Muscle of leg (tissue), 11 donors: ENCODE measurements around the gene TRABD2A. TPM values are rescaled to one million over a fixed set of nuclear protein-coding genes. Genes with fewer than 3 reads are reported as not detected.
"Not testable (repeated sequence)": the region's sequence is repeated elsewhere in the genome, so short reads cannot be mapped to it uniquely, and the experiment has no call there.

ENCODE experiments used
- DNase-seq: peaks from one replicate; pipeline ENCODE4 v3.0.0; 2013
- H3K27ac ChIP-seq: one replicate; pipeline ENCODE4 v1.5.1; 2013; ENCODE audit warnings: mild to moderate bottlenecking, low read length, control low read depth
- H3K27me3 ChIP-seq: one replicate; pipeline ENCODE4 v1.6.1; 2013; ENCODE audit warnings: low read length; ENCODE audit not compliant: control insufficient read depth, insufficient read depth
- H3K36me3 ChIP-seq: one replicate; pipeline ENCODE4 v1.6.1; 2013; ENCODE audit warnings: low read length; ENCODE audit not compliant: control insufficient read depth, insufficient read depth
- H3K4me1 ChIP-seq: one replicate; pipeline ENCODE4 v1.6.1; 2013; ENCODE audit warnings: low read length; ENCODE audit not compliant: control insufficient read depth, insufficient read depth
- H3K4me3 ChIP-seq: one replicate; pipeline ENCODE4 v1.5.1; 2013; ENCODE audit warnings: low read length, control low read depth
- H3K9me3 ChIP-seq: replicated peaks from 2 replicates; pipeline ENCODE4 v1.6.1; 2013; ENCODE audit warnings: low read depth, low read length; ENCODE audit not compliant: control insufficient read depth
- WGBS: methylation state at CpG from one replicate; pipeline ENCODE4 v1.1.5; 2013; ENCODE audit warnings: missing lambda C conversion rate; ENCODE audit not compliant: insufficient coverage; 5-methylcytosine and 5-hydroxymethylcytosine counted together
- polyA plus RNA-seq, 8 donors: library from polyadenylated mRNA; unstranded; fragments of 120-200 nt; gene quantifications; one replicate each; pipeline versions ENCODE4 v1.2.1 to v1.2.3, GENCODE V29; 2013; ENCODE audit warnings: inconsistent platforms in 1 of 8, low replicate concordance in 1 of 8; ENCODE audit not compliant: insufficient read length in 8 of 8, insufficient read depth in 1 of 8
- total RNA-seq: library from RNA; stranded (reverse); fragments of 120-200 nt; gene quantifications from one replicate; pipeline ENCODE4 v1.2.4, GENCODE V29; 2013

The TRABD2A gene
- total and polyA plus RNA-seq, 9 donors, result 0.07 to 1.3 (median 0.23) TPM

- 5% methylated on average over 28 of the region's 45 CpGs for WGBS
- no peaks in the 10 kb centered on the region for H3K9me3 ChIP-seq
- peaks cover 59% of the 10 kb centered on the region for H3K27me3 ChIP-seq
- H3K4me1 ChIP-seq, result peaks cover 26% of the 10 kb centered on the region
- H3K27ac ChIP-seq, result no peak overlapping the region
- H3K36me3 ChIP-seq, result no peaks in the 10 kb centered on the region
- DNase-seq, result peak; percentile 49
- peak overlapping the region; percentile 36 for H3K4me3 ChIP-seq
Observed at GRCh38 chr2:84879584-84880394, 1.1 kb downstream of the TRABD2A start.

DNA sequence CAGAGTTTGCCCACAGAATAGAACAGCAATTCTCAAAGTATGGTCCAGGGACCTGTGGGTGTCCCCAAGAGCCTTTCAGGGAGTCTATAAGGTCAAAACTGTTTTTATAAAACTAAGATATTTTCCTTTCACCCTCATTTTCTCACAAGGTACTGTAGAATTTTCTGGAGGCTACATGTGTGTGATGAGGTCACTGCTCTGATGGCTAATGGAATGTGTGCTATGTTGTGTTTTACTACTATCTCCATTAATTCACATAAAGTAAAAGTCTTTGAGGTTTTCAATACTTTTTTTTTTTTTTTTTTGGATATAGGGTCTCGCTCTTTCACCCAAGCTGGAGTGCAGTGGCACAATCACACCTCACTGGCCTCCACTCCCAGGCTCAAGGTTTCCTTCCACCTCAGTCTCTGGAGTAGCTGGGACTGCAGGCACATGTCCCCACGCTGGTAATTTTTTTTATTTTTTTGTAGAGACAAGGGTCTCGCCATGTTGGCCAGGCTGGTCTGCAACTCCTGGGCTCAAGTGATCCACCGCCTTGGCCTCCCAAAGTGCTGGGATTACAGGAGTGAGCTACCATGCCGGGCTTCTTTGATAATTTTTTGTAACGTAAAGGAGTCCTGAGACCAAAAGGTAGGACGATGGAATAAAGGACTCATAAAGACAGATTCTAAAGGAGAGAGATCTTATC, 1.8 kb downstream of the TRABD2A start:
- Histone ChIP-seq H3K27me3 (peaks cover 58% of the 10 kb centered on the region), H3K4me1 (peaks cover 26% of the 10 kb centered on the region), H3K9me3 (no peaks in the 10 kb centered on the region), H3K4me3 (no peak overlapping the region), H3K36me3 (no peaks in the 10 kb centered on the region), H3K27ac (no peak overlapping the region)
- DNase-seq, result no peak
- WGBS, result 83% methylated on average over 4 of the region's 7 CpGs

DNA sequence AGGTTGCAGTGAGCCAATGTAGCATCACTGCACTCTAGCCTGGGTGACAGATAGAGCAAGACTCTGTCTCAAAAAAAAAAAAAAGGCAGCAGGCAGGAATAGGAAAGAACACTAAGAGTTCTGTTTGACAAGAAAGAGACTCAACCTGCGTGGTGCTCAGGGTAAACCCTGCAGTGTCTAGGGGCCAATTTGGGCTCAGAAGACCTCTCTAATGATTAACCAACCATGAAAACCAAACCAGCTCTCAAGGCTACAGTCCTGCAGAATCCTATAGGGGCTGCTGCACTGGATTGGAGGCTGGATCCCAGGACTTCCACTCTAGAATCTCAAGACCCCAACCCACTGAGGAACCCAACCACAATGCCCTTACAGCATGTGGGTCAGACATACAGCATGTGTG, 2.4 kb downstream of the TRABD2A start:
- Histone ChIP-seq H3K36me3 (no peaks in the 10 kb centered on the region), H3K27me3 (peaks cover 54% of the 10 kb centered on the region), H3K27ac (no peak overlapping the region), H3K9me3 (no peaks in the 10 kb centered on the region), H3K4me1 (peaks cover 26% of the 10 kb centered on the region), H3K4me3 (no peak overlapping the region)
- WGBS, result no CpG with 5 or more reads among the region's 1 CpG
- no peak for DNase-seq

GRCh38 chr2:84876369-84876768, 4.5 kb downstream of the TRABD2A start:
- 95% methylated on average over 2 of the region's 3 CpGs for WGBS
- H3K27ac ChIP-seq, result no peak overlapping the region
- no peak for DNase-seq

GRCh38 chr2:84875619-84876018, 5.3 kb downstream of the TRABD2A start:
- H3K4me3 ChIP-seq, H3K27ac ChIP-seq, H3K9me3 ChIP-seq, DNase-seq, H3K36me3 ChIP-seq: not testable (repeated sequence)
- H3K27me3 ChIP-seq, result peaks cover 33% of the 10 kb centered on the region
- H3K4me1 ChIP-seq, result peaks cover 10% of the 10 kb centered on the region
- 88% methylated on average over 1 of the region's 1 CpG for WGBS

More at GRCh38 chr2:84876369-84876768, 4.5 kb downstream of the TRABD2A start:
- Histone ChIP-seq H3K9me3 (no peaks in the 10 kb centered on the region), H3K27me3 (peaks cover 40% of the 10 kb centered on the region), H3K36me3 (no peaks in the 10 kb centered on the region), H3K4me3 (no peak overlapping the region), H3K4me1 (peaks cover 16% of the 10 kb centered on the region)

DNA sequence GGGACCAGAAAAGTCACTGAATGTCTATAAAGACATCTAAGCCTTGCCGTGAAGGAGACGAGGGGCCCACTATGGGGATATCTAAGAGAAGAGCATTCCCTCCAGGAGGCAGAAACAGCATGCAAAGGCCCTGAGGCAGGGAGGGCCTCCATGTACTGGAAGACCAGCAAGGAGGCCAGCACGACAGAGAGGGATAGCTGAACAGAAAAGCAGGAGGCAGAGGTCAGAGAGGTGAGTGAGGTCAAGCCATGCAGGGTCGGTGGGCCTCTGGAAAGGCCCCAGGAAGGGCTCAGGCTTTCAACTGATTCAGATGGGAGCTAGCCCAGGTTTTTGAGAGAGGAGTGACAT, 5.7 kb downstream of the TRABD2A start:
- H3K27me3 ChIP-seq, result peaks cover 30% of the 10 kb centered on the region
- no peaks in the 10 kb centered on the region for H3K9me3 ChIP-seq
- 55% methylated on average over 4 of the region's 4 CpGs for WGBS
- H3K27ac ChIP-seq, result no peak overlapping the region
- peaks cover 6% of the 10 kb centered on the region for H3K4me1 ChIP-seq
- H3K36me3 ChIP-seq, result no peaks in the 10 kb centered on the region
- no peak for DNase-seq
- H3K4me3 ChIP-seq, result no peak overlapping the region

- no peak overlapping the region for H3K4me3 ChIP-seq
- peaks cover 2% of the 10 kb centered on the region for H3K4me1 ChIP-seq
- DNase-seq, result no peak
- no peak overlapping the region for H3K27ac ChIP-seq
- H3K9me3 ChIP-seq, result no peaks in the 10 kb centered on the region
- H3K27me3 ChIP-seq, result peaks cover 26% of the 10 kb centered on the region
- H3K36me3 ChIP-seq, result no peaks in the 10 kb centered on the region
- 90% methylated on average over 5 of the region's 7 CpGs for WGBS
Observed at GRCh38 chr2:84874381-84875212, 6.3 kb downstream of the TRABD2A start.

DNA sequence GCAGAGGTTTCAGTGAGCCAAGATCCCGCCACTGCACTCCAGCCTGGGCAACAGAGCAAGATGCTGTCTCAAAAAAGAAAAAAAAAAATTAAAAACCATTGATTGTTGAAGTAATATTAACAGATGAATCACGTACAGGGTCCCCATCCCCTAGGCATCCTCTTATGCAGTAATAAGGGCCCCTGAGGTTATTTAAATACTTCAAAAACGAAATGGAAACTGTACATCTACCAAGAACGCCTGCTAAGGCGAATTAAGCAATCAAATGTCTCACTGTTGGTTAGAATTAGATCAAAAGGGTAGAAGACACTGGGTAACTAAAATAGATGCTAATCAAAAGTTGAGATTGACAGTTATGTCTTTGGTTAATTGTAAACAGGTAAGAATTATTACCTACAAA, 7.5 kb downstream of the TRABD2A start:
- Histone ChIP-seq H3K4me3 (no peak overlapping the region), H3K27me3 (peaks cover 15% of the 10 kb centered on the region), H3K4me1 (no peaks in the 10 kb centered on the region), H3K27ac (no peak overlapping the region), H3K36me3 (no peaks in the 10 kb centered on the region), H3K9me3 (no peaks in the 10 kb centered on the region)
- DNase-seq, result no peak
- WGBS, result 100% methylated on average over 1 of the region's 5 CpGs

DNA sequence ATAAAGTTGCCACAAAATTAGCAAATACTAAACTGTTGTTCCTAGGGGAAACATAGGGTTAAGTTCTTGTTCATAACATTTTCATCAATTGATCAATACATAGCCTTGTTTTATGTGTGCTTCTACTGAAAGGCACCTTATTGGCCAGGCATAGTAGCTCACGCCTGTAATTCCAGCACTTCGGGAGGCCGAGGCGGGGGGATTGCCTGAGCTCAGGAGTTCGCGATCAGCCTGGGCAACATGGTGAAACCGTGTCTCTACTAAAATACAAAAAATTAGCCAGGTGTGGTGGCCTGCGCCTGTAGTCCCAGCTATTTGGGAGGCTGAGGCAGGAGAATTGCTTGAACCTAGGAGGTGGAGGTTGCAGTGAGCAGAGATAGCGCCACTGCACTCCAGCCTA, 8.2 kb downstream of the TRABD2A start:
- H3K4me1 ChIP-seq, H3K9me3 ChIP-seq, H3K4me3 ChIP-seq, DNase-seq, H3K27ac ChIP-seq, H3K27me3 ChIP-seq, H3K36me3 ChIP-seq: not testable (repeated sequence)
- 94% methylated on average over 5 of the region's 9 CpGs for WGBS

- H3K36me3 ChIP-seq, result no peaks in the 10 kb centered on the region
- WGBS, result 95% methylated on average over 8 of the region's 11 CpGs
- DNase-seq, result no peak
- H3K27me3 ChIP-seq, result peaks cover 5% of the 10 kb centered on the region
- no peaks in the 10 kb centered on the region for H3K9me3 ChIP-seq
- no peak overlapping the region for H3K4me3 ChIP-seq
- H3K27ac ChIP-seq, result no peak overlapping the region
- no peaks in the 10 kb centered on the region for H3K4me1 ChIP-seq
Observed at GRCh38 chr2:84870306-84870705, 10.6 kb downstream of the TRABD2A start.
